HG02588 (cell line): Measurements from ENCODE around the gene TPT1.
"Not testable (repeated sequence)": the region's sequence is repeated elsewhere in the genome, so short reads cannot be mapped to it uniquely, and the experiment has no call there.

Source experiments
- ATAC-seq: cut with Tn5 transposase; IDR thresholded peaks from one replicate; pipeline ENCODE4 v1.9.1; 2021; ENCODE audit warnings: mild to moderate bottlenecking, moderate library complexity; ENCODE audit not compliant: unreplicated experiment

TPT1 gene

GRCh38 chr13:45368005-45368404, 27.0 kb upstream of the TPT1 start:
- no peak for ATAC-seq

DNA sequence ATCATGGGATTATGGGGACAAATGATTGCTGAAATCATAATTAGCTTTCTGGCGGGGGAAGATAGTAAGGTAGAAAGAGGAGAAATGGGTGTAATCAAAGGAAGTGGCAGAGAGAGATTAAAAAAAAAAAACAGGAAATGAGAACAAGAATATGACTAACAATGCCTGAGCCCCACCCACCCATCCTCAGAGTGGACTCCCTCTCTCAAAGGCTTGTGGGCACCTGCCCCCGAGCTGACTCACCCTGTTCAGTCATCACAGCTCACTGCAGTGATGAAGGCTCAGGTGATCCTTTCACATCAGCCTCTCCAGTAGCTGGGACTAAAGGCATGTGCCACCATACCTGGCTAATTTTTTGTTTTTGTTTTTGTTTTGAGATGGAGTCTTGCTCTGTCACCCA, 26.4 kb upstream of the TPT1 start:
- peak; percentile 87 for ATAC-seq

DNA sequence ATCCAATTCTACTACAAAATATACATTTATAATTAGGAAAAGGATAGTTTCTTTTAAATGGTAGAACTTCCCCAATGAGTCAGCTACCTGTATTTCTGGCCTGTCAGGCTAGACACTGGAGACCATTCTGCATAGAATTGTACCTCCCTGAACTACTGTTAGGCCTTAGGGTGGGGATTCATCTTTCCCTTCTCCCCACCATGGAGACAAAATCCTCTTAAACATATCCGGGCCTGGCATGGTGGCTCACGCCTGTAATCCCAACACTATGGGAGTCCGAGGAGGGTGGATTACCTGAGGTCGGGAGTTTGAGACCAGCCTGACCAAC, 24.5 kb upstream of the TPT1 start:
- ATAC-seq, result no peak

- no peak for ATAC-seq
These were observed 24.0 kb upstream of the TPT1 start for GRCh38 chr13:45364876-45365557.

DNA sequence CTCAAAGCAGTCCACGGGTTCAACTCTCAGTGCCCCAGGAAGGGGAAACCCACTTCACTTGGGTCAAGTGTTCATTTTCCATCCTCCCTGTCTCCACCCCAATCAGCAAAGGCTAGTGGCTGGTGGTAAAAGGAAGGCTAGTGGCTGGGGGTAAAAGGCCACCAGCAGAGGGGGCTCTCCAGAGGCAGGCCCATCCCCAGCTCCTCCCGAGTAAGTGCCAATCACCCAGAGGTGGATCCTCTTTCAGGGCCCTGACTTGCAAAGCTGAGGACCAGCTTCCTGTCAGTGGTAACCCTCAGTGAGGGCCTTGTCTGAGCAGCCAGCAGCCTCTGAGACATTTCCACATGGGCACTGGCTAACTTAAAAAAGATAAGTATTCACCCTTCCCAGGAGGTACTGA, 22.0 kb upstream of the TPT1 start:
- ATAC-seq, result no peak

- ATAC-seq, result no peak
These were observed 20.7 kb upstream of the TPT1 start for GRCh38 chr13:45361596-45362206.

DNA sequence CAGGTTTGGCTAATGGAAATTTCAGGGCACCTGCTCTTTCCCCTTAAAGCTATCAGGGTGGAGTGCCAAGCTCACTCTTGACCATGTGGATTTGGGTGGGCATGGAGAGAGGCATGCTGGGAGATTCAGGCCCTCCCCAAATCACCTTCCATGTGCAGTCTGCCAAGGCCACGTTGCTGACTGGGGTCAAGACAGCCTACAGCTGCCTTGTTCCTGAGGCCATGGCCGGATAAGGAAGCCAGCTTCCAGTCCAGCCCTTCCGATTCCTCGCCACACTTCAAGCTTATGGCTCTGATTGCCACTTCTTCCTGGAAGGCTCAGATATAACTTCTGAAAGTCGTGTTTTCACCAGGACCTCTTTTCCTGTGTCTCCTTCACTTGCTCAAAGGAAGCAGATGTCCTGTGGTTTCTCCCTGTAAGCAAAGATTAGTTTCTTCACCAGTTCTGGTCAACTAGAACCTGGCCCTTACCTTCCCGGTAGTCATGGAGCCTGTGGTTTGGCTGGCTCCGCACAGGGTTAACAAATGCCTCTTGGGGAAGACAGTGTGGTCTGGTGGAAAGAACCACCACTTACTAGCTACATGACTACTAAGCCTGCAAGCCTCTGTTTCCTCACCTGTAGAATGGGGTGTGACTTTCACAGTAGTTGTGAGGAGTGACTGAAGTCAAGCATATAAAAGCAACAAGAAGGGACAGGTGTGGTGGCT, 16.1 kb upstream of the TPT1 start:
- ATAC-seq, result no peak

GRCh38 chr13:45353895-45354294, 12.9 kb upstream of the TPT1 start:
- no peak for ATAC-seq

DNA sequence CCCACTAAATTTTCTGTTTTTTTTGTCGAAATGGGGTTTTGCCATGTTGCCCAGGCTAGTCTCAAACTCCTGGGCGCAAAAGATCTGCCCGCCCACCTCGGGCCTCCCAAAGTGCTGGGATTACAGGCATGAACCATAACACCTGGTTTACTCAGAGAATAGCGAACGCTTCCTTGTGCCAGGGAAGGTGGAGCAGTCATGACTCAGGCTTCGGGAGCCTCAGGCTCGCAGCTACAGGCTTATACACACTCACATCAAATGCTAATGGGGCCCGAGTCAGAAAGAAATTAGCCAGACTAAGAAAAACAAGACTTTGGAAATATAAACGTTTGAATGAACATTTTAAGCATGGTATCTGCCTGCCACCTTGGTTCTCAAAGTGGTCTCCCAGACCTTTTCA, 11.0 kb upstream of the TPT1 start:
- no peak for ATAC-seq

- no peak for ATAC-seq
These were observed 9.2 kb upstream of the TPT1 start for GRCh38 chr13:45350152-45350551.

GRCh38 chr13:45349438-45349837, 8.5 kb upstream of the TPT1 start:
- no peak for ATAC-seq

DNA sequence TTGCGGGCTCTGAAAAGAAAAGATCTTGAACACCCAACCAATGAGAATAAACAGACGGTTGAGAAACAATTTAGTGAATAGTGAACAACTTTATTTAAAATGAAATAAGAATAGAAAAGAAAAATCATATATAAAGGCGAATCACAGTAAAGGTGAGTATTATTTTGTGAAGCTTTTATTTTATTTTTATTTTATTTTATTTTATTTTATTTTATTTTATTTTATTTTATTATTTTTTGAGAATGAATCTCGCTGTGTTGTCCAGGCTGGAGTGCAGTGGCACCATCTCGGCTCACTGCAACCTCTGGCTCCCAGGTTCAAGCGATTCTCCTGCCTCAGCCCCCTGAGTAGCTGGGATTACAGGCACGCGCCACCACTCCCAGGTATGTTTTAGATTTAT, 3.1 kb upstream of the TPT1 start:
- not testable (repeated sequence) for ATAC-seq

DNA sequence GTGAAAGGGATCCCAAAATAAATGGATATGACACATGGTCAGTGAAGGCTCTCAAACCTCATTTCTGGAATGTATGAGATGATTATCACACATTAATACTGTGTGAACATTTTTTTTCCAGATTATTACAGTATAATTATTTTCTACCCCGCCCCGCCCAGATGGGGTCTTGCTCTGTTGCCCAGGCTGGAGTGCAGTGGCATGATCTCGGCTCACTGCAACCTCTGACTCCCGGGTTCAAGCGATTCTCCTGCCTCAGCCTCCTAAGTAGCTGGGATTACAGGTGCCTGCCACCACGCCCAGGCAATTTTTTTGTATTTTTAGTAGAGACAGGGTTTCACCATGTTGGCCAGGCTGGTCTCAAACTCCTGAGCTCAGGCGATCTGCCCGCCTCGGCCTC, 2.1 kb upstream of the TPT1 start:
- ATAC-seq, result not testable (repeated sequence)

- ATAC-seq, result not testable (repeated sequence)
These were observed 1.7 kb upstream of the TPT1 start for GRCh38 chr13:45342668-45343067.

DNA sequence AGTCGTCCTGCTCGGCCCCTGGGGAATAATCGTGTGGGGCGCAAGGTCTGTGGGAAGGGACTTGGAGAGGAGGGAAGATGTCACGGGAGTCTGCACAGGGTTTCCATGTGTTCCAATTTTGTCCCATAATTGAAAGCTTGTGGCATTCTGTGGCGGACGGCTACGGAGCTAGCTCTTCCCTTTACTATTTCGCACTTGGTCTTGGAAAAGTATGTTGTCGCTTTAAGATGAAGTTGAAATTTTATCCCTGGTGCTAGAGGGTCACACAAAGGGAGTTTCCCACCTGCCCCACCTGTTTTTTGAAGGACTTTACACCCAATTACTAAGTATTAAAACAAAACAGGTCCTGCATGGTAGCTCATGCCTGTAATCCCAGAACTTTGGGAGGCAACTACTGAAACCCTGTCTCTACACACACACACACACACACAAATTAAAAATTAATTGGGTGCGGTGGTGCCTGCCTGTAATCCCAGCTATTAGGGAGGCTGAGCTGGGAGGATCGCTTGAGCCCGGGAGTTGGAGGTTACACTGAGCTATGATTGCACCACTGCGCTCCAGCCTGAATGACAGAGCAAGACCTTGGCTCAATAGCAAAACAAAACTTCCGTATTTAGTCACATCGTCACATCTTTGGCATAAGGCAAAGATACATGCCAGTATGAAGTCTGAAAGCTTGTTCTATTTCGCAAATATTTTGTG, 967 bp upstream of the TPT1 start:
- ATAC-seq, result no peak

DNA sequence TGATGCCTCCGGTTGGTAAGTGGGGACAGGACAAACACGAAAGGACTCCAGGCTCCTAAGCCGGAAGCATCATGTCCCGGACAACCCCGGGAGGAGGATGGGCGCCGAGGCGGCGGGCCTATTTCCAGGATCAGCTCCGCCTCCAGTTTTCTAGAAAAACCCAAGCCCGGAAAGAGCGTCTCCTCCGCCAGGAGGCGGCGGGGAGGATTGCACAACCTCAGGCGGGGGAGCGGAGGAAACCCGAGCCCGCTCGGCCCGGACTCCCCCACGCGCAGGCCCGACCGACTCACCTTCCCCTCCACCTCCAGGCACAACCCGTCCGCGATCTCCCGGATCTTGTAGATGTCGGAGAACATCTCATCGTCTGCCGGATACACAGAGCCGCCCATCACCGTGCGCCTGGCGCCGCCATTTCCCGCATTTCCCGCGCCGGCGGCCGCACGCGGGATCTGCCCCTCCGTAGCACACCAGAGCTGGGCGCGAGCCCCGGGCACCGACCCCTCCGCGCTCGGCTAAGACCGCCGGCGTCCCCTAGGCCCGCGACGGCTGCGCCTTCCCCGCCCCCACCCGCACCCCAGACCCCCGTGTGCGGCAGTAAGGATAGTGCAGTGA, 455 bp downstream of the TPT1 start:
- peak; percentile 35 for ATAC-seq

GRCh38 chr13:45339867-45340266, 1.1 kb downstream of the TPT1 start:
- no peak for ATAC-seq

- ATAC-seq, result no peak
These were observed 1.6 kb downstream of the TPT1 start for GRCh38 chr13:45339399-45339798.

- ATAC-seq, result no peak
These were observed 3.2 kb downstream of the TPT1 start for GRCh38 chr13:45337803-45338202.

DNA sequence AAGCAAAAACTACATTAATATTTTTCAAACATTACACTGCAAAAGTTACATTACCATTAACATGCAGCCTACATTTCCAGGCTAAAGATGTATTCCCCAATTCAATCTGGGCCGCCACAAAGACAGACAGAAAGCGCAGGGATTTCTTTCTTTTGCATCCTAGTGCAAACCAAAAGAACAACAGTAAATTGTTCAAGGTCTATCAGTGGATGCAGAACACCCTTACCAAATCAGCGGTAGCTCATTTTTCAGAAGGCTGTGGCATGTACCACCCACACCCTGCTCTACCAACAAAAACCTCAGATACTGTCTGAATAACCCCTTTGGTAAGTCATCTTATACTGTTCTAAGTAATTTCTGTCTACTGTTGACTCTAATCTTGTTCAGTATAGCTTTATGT, 3.6 kb downstream of the TPT1 start:
- ATAC-seq, result no peak

GRCh38 chr13:45336025-45336800, 4.8 kb downstream of the TPT1 start:
- no peak for ATAC-seq
